HFF-Myc (cell line): ENCODE measurements around the gene KLK6.

ENCODE experiments used
- DNase-seq: peaks from one replicate; pipeline ENCODE4 v3.0.0-alpha.2; 2011; ENCODE audit warnings: low read depth; ENCODE audit errors: extremely low read depth
- H3K4me3 ChIP-seq: replicated peaks from 2 replicates; pipeline ENCODE4 v1.5.1; 2011; ENCODE audit warnings: low read depth, mild to moderate bottlenecking, control low read depth, low read length
- CTCF ChIP-seq: IDR thresholded peaks from 2 replicates; pipeline ENCODE4 v1.5.1; 2012; ENCODE audit warnings: mild to moderate bottlenecking, low read depth, low read length, control low read depth; ENCODE audit errors: missing control alignments

Gene KLK6

DNA sequence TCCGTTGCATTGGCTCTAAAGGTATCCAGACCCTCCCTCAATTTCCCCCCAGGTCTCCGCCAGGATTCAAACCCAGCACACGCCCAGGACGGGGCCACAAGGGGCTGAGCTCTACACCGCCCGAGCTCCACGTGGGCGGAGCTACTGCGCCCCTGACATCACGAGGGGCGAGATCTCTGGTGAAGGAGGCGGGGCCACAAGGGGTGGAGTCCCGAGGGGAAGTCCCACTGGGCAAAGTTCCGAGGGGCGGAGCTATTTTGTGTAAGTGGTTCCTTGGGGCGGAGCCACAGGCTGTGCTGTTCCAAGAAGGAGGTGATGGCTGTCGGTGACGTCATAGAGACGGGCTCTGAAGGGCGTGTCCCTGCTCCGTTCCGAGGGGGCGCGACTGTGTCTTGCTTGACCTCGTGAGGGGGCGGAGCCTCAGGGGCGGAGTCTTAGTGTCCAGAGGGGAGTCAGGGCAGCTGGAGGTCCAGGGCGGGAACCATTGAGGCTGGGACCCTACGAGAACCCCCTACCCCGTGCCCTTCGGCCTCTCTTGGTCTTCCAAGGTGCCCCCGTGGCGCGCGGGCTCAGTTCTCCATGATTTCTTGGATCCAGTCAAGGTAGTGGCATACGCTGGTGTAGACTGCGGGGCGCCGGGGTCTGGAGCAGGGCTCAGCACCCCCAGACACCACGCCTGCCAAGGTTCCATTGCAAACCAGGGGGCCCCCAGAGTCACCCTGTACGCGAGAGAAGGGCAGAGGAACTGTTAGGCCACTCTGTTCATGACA lies 33.3 kb upstream of the KLK6 start:
- no peak overlapping the region for H3K4me3 ChIP-seq
- no peak for DNase-seq
- no peak for TF ChIP-seq CTCF

DNA sequence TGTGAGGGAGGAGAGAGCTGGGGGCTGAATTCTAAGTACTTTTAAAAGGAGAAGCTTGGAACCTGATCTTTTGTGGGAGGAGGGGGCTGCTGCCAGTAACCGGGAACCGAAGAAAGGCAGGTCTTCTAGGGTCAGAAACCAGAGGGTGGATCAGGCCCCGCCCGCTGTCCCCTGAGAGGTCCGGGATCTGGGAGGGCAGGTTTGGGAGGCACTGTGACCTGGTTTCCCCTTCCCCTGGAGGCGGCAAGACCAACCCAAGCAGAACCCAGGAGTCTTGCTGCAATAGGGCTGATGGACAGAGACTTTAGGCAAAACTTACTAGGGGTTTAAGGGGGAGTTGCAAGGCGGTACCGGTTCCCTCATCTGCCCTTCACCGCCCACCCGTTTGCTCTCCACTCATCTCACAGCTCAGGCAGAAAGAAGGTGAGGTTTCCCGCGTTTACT lies 32.7 kb upstream of the KLK6 start:
- H3K4me3 ChIP-seq, result no peak overlapping the region
- no peak for DNase-seq
- no peak for TF ChIP-seq CTCF

GRCh38 chr19:51001515-51001914 lies 32.1 kb upstream of the KLK6 start, which contains the start of gene KLK8:
TSS of gene KLK8 (minus strand) at chr19:51001604. CDS start at chr19:51001167, 437 bp downstream.
- no peak within 1 kb of the TSS for H3K4me3 ChIP-seq
- DNase-seq, result no peak
- no peak for TF ChIP-seq CTCF

DNA sequence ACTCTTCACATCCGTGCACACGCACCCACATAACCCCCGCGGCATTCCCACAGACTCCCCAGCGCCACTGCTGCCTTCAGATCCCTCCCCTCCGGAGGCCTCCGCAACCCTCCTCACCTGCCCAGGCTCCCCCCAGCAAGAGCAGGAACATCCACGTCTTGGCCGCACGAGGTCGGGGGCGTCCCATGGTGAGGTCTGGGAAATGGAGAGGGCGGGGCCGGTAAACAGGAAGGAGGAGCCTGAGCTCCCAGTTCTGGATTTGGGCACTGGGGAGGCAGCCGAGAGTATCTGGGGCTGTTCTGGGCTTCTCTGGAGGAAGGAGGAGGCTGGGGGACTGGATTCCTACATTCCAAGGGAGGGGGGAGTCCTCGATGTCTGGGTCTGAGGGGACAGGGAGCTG lies 31.6 kb upstream of the KLK6 start:
- H3K4me3 ChIP-seq, result no peak overlapping the region
- no peak for DNase-seq
- no peak for TF ChIP-seq CTCF

GRCh38 chr19:51000426-51000825 lies 31.0 kb upstream of the KLK6 start:
- no peak for TF ChIP-seq CTCF

DNA sequence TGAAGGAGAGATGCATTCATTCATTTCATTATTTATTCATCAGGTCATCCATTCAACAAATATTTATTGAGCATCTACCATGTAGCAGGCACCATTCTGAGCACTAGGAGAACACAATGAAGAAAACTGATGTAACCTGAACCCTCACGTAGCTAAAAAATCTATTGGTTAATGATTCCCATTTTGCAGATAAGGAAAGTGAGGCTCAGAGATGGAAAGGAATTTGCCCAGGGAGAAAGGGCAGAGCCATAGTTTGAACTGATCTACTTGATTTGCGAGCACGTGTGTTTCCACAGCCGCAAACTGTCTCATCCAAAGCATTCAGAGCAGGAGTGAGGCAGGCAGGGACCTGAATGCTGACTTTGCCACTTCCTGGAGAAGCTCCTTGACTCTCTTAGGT lies 29.3 kb upstream of the KLK6 start:
- no peak overlapping the region for H3K4me3 ChIP-seq
- no peak for DNase-seq
- TF ChIP-seq CTCF, result no peak

More at GRCh38 chr19:51000426-51000825, 31.0 kb upstream of the KLK6 start:
- H3K4me3 ChIP-seq, result no peak overlapping the region
- no peak for DNase-seq
